Endothelial cell of umbilical vein (primary cell): ENCODE results near the gene PHF12. TPM values are rescaled to one million over a fixed set of nuclear protein-coding genes. Genes with fewer than 3 reads are reported as not detected.

ENCODE experiments used
- BruUV-seq: library from RNA; stranded (reverse); fragments of 400-500 nt; replicated peaks from 2 replicates; lab custom pipeline; 2021; lab: Mats Ljungman, UMichigan
- CTCF ChIA-PET: fragments of 300-600, 350-600 bp; sonication (Branson Sonifier 250); formaldehyde crosslinking; loops from one replicate; lab custom pipeline; 2021; ENCODE audit warnings: antibody characterized with exemption, inconsistent platforms; lab: Charles Lee
- POLR2A ChIA-PET: fragments of 300-600, 350-600 bp; sonication (Branson Sonifier 250); formaldehyde crosslinking; loops from one replicate; lab custom pipeline; 2021; ENCODE audit warnings: antibody characterized with exemption, inconsistent platforms; lab: Charles Lee
- DNase-seq: peaks from one replicate; pipeline ENCODE4 v3.0.0-alpha.2; 2011; ENCODE audit warnings: low read depth, low spot score
- FAIRE-seq: peaks from 2 replicates; lab custom pipeline; 2011; peaks lifted over from hg19 to GRCh38; lab: Jason Lieb, UNC
- H2AFZ ChIP-seq: 2 replicates; pipeline ENCODE4 v1.6.0; 2012; ENCODE audit warnings: low read depth, low read length, control low read depth, inconsistent platforms
- H3K27ac ChIP-seq: 2 replicates; pipeline ENCODE4 v1.5.1; 2011; ENCODE audit warnings: low read depth, mild to moderate bottlenecking, control low read depth, low read length, moderate library complexity; ENCODE audit not compliant: insufficient read depth
- H3K27me3 ChIP-seq, 2 experiments: 2 replicates each; pipeline versions ENCODE4 v1.6.0 to v1.6.1; 2011; ENCODE audit warnings: low read length in 2 of 2, mixed read lengths in 1 of 2; ENCODE audit not compliant: control insufficient read depth in 2 of 2, insufficient read depth in 2 of 2
- H3K36me3 ChIP-seq, 2 experiments: 2 replicates in 1 of 2; 3 replicates in 1 of 2; pipeline ENCODE4 v1.5.1; 2011; ENCODE audit warnings: low read length in 2 of 2, mild to moderate bottlenecking in 1 of 2, moderate library complexity in 1 of 2; ENCODE audit not compliant: control insufficient read depth in 2 of 2, insufficient read depth in 2 of 2; ENCODE audit errors: extremely low read depth in 1 of 2
- H3K4me1 ChIP-seq: 3 replicates; pipeline ENCODE4 v1.5.1; 2011; ENCODE audit warnings: mild to moderate bottlenecking, low read length; ENCODE audit not compliant: control insufficient read depth, insufficient read depth; ENCODE audit errors: extremely low read depth
- H3K4me2 ChIP-seq: 2 replicates; pipeline ENCODE4 v1.6.1; 2011; ENCODE audit warnings: low read length, control low read depth, mixed read lengths; ENCODE audit not compliant: insufficient read depth
- H3K4me3 ChIP-seq, 3 experiments: fragments of 200-600 bp in 1 of 3; sonication (generic), shearing (Covaris generic) in 1 of 3; replicated peaks in 1 of 3; 2 replicates each; pipeline ENCODE4 v1.5.1; 2011 to 2016; ENCODE audit warnings: control low read depth in 3 of 3, low read length in 3 of 3, mild to moderate bottlenecking in 2 of 3, inconsistent platforms in 1 of 3, low read depth in 1 of 3, moderate library complexity in 1 of 3; ENCODE audit not compliant: insufficient read depth in 1 of 3
- H3K79me2 ChIP-seq: 2 replicates; pipeline ENCODE4 v1.6.0; 2012; ENCODE audit warnings: low read length, inconsistent platforms; ENCODE audit not compliant: control insufficient read depth, insufficient read depth
- H3K9ac ChIP-seq: replicated peaks from 2 replicates; pipeline ENCODE3; 2011; ENCODE audit warnings: low read length, control low read depth; ENCODE audit not compliant: insufficient read depth; ENCODE audit errors: extremely low read depth
- H3K9me1 ChIP-seq: replicated peaks from 3 replicates; pipeline ENCODE4 v1.6.0; 2011; ENCODE audit warnings: mild to moderate bottlenecking, low read length; ENCODE audit not compliant: control insufficient read depth, insufficient read depth; ENCODE audit errors: extremely low read depth
- H3K9me3 ChIP-seq: replicated peaks from 2 replicates; pipeline ENCODE4 v1.5.1; 2012; ENCODE audit warnings: low read length, inconsistent platforms; ENCODE audit not compliant: control insufficient read depth, insufficient read depth
- H4K20me1 ChIP-seq: replicated peaks from 2 replicates; pipeline ENCODE3; 2011; ENCODE audit warnings: mild to moderate bottlenecking, low read length; ENCODE audit not compliant: control insufficient read depth, insufficient read depth; ENCODE audit errors: extremely low read depth
- CTCF ChIP-seq, 2 donors: IDR thresholded peaks; 1 replicate in 1 of 2; 2 replicates in 1 of 2; pipeline ENCODE4 v1.5.1; 2011; ENCODE audit warnings: low read length in 2 of 2, mild to moderate bottlenecking in 2 of 2, moderate library complexity in 2 of 2, control low read depth in 1 of 2, inconsistent platforms in 1 of 2, low read depth in 1 of 2; ENCODE audit not compliant: insufficient read depth in 1 of 2; ENCODE audit errors: extremely low read depth in 1 of 2
- EZH2 ChIP-seq: IDR thresholded peaks from 2 replicates; pipeline ENCODE4 v1.6.1; 2012; ENCODE audit warnings: borderline replicate concordance, low read depth, mild to moderate bottlenecking, moderate library complexity, low read length, inconsistent platforms; ENCODE audit not compliant: severe bottlenecking
- FOS ChIP-seq: IDR thresholded peaks from 2 replicates; pipeline ENCODE4 v1.6.1; 2011; ENCODE audit warnings: mild to moderate bottlenecking, low read length, moderate library complexity, borderline replicate concordance; ENCODE audit not compliant: insufficient read depth
- GATA2 ChIP-seq: IDR thresholded peaks from 2 replicates; pipeline ENCODE4 v1.7.0; 2011; ENCODE audit warnings: low read depth, mild to moderate bottlenecking, moderate library complexity, mixed read lengths, low read length; ENCODE audit not compliant: insufficient read length, insufficient read depth
- JUN ChIP-seq: IDR thresholded peaks from 2 replicates; pipeline ENCODE4 v1.6.1; 2011; ENCODE audit warnings: borderline replicate concordance, low read depth; ENCODE audit not compliant: insufficient read length, insufficient read depth
- MAX ChIP-seq: IDR thresholded peaks from 2 replicates; pipeline ENCODE4 v1.6.1; 2011; ENCODE audit not compliant: insufficient read depth, insufficient read length
- MYC ChIP-seq: IDR thresholded peaks from one replicate; pipeline ENCODE4 v1.6.1; 2011; ENCODE audit warnings: mild to moderate bottlenecking, low read depth, low read length
- POLR2A ChIP-seq: IDR thresholded peaks from 2 replicates; pipeline ENCODE4 v1.6.1; 2012; ENCODE audit warnings: low read depth, mild to moderate bottlenecking, control low read depth, low read length
- POLR2AphosphoS5 ChIP-seq: IDR thresholded peaks from 2 replicates; pipeline ENCODE4 v1.6.1; 2012; ENCODE audit warnings: low read depth, mild to moderate bottlenecking, control low read depth, low read length, moderate library complexity; ENCODE audit not compliant: insufficient read depth
- dilution Hi-C: fragments of 300-500 bp; cut with MboI; formaldehyde crosslinking; loops from one replicate; pipeline ENCODE4 v1.15.0; 2019; ENCODE audit warnings: low sequenced_read_pairs; ENCODE audit not compliant: extremely low pct_ligation_motif_present
- intact Hi-C: fragments of 100-400 bp; cut with micrococcal nuclease; formaldehyde crosslinking; loops from one replicate; pipeline ENCODE4 v1.10.0; 2022
- polyA plus RNA-seq, 4 experiments: library from polyadenylated mRNA; depleted of rRNA in 3 of 4; stranded (reverse) in 3 of 4; unstranded in 1 of 4; fragments of >200 nt; gene quantifications; 2 replicates each; pipeline versions ENCODE4 v1.2.1 to v1.2.3, GENCODE V29; 2011 to 2012; ENCODE audit warnings: missing spikeins in 1 of 4
- total RNA-seq: library from RNA; stranded (reverse); gene quantifications from 2 replicates; pipeline ENCODE4 v1.2.3, GENCODE V29; 2021

Gene PHF12
- total and polyA plus RNA-seq, 2 donors (not counting 3 experiments of a cell fraction or from before 2014, with no cell fraction given): 26.6 to 44.2 TPM

- intact Hi-C loops (no loop called here), dilution Hi-C loops (no loop called here)
- H3K4me2 ChIP-seq: no peak overlapping the region
- H3K79me2 ChIP-seq: peaks cover 7% of the 10 kb centered on the region
- no peak for DNase-seq
- no peaks in the 10 kb centered on the region for H3K9me3 ChIP-seq
- peaks cover 0 to 24% of the 10 kb centered on the region in 2 experiments for H3K36me3 ChIP-seq
- H4K20me1 ChIP-seq: no peaks in the 10 kb centered on the region
- H3K4me1 ChIP-seq: peaks cover 29% of the 10 kb centered on the region
- H3K9me1 ChIP-seq: no peaks in the 10 kb centered on the region
- H3K9ac ChIP-seq: no peak overlapping the region
- no TSS peak for BruUV-seq
- no peak overlapping the region for H3K27ac ChIP-seq
- no peak overlapping the region for H3K4me3 ChIP-seq
- no peak for FAIRE-seq
- ChIA-PET CTCF (interaction anchor here (0.7 to 1.7 kb wide), 2 partner anchors 13 to 16 kb away, joined by 3 read pairs; no protein-coding TSS in a partner anchor), POLR2A (no interaction called here)
- H2AFZ ChIP-seq: no peak overlapping the region
- H3K27me3 ChIP-seq: no peaks in the 10 kb centered on the region
- TF ChIP-seq MYC (no peak), JUN (no peak), EZH2 (no peak), FOS (no peak), MAX (no peak), POLR2A (no peak), GATA2 (no peak), CTCF (IDR thresholded peaks at IDR 0.05; ENCODE audit: extremely low read depth in 1 of 2, insufficient read depth in 1 of 2, low read depth in 1 of 2, low read length in 2 of 2) (no peak), POLR2AphosphoS5 (no peak)
These were observed 63.3 kb downstream of the PHF12 start for GRCh38 chr17:28887871-28888471.
